CD4-positive, alpha-beta T cell treated with Interleukin-4 for 4 hours (primary cell): ENCODE data around the gene OR51A7.
"Not testable (repeated sequence)": the region's sequence is repeated elsewhere in the genome, so short reads cannot be mapped to it uniquely, and the experiment has no call there.

Experiments
- DNase-seq: peaks from one replicate; pipeline ENCODE4 v3.0.0-alpha.2; 2020

OR51A7 gene, protein sequence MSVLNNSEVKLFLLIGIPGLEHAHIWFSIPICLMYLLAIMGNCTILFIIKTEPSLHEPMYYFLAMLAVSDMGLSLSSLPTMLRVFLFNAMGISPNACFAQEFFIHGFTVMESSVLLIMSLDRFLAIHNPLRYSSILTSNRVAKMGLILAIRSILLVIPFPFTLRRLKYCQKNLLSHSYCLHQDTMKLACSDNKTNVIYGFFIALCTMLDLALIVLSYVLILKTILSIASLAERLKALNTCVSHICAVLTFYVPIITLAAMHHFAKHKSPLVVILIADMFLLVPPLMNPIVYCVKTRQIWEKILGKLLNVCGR

DNA sequence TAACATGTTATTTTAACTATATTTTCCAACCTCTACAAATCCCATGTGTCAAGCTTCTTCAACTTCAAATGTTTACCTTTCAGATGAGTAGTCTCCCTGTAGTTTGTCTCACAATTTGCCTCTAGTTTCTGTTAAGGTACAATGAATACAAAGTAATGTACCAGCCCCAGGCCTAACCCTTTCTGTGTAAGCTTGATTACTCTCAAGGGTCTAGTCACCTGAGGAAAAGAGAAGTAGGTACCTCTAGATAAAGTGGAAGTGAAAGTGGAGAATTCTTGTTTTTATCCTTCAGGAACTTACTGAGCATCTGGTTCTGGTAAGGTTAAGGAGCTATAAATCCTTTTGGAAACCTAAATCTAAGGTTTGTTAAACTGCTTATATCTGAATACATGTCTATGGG, at the start of gene OR51A7:
Gene OR51A7, plus strand, starts transcription at position 300 of the 400 bp plus-strand sequence. CDS start 3,587 bp downstream, outside the sequence.
- no peak for DNase-seq

DNA sequence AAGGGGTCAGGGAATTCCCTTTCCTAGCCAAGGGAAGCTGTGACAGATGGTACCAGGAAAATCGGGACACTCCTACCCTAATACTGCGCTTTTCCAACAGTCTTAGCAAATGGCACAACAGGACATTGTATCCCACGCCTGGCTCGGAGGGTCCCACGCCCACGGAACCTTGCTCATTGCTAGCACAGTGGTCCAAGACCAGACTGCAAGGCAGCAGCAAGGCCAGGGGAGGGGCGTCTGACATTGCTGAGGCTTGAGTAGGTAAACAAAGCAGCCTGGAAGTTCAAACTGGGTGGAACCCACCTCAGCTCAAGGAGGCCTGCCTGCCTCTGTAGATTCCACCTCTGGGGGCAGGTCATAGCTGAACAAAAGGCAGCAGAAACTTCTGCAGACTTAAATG, 49.3 kb upstream of the OR51A7 start:
- not testable (repeated sequence) for DNase-seq

DNA sequence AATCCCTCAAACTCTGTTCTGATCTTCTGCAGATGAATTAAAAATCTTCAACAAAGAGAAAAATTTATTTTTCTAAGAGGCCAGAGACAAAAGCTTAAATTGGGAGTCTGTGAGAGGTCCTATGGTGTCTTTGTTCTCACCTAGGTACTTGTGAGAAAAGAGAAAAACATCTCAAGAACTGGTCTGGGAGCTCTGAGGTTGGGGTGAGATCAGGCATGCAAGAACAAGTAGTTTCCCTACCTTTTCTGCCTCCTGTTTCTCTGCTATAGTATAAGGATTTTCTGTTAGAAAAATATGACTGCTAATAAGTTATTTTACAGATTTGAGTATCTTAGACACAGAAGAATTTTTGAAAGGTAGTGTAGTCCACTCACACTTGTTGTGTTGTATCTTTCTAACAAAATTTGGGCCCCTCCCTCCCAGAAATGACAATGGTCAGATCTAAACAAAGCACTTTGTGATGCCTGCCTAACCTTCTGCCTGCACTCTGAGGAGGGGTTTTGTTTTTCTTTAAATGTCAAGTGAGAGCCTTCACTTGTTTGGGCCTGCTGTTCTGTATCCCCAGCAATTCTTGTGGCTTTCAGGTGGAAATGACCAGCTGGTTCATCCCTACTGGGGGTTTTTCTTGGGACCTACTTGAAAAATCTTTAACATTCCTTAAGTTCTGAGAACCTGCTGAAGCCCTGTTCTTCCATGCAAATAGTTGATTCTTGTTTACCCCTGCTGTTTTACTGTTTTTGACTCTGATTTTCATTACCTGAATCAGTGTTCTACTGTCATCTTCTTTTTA, 40.9 kb upstream of the OR51A7 start:
- DNase-seq: no peak

DNA sequence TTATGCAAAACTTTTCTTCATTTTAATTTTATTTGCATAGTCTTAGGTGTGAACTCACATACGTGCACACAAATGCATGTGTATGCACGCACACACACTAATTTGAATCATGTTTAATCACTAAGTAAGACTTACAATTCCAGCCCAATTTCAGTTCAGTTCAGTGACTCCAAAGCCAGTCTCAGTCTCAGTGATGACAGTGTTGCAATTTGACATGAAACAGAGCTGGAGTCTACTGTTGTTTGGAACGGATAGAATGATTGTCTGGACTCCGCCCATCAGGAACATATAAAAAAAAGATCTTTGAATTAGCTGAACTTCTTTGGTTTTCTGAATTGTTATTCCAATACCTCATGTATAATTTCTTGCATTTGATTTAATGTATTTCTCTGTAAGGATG, 39.7 kb upstream of the OR51A7 start:
- no peak for DNase-seq

DNA sequence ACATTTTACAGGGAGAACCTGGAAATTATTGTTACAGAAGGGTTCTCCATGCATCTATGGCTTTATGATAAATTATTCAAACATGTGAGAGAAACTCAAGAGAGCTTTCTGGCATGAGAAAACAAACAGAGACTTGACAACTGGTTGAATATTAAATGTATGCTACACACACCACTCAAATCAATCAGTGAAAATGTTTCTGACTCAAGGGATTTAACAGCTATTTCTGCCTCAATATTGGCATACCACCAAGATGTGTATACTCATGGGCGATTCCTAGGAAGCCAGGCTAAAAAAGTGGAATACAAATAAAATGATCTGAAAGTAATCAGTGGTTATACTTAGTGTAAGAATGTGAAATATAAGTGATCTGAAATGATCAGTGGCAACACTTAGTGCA, 37.7 kb upstream of the OR51A7 start:
- no peak for DNase-seq

DNA sequence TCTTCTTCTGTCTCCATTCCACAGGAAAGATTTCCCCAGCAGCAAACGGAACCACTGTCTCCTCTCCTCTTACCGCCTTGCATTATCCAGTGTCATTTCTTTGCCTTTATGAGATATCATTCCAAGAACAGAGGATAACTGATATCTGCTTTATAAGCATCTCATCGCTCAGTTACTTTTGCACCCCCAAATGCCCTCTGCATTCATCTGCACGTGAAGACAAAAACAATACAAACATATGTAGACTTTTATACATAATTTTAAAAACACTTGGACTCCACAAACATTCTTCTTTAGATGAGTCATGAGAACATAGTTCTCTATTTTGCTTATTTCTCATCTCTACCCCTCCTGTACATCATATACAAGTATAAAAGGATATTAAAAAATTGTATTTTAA, 22.4 kb upstream of the OR51A7 start:
- DNase-seq: no peak

DNA sequence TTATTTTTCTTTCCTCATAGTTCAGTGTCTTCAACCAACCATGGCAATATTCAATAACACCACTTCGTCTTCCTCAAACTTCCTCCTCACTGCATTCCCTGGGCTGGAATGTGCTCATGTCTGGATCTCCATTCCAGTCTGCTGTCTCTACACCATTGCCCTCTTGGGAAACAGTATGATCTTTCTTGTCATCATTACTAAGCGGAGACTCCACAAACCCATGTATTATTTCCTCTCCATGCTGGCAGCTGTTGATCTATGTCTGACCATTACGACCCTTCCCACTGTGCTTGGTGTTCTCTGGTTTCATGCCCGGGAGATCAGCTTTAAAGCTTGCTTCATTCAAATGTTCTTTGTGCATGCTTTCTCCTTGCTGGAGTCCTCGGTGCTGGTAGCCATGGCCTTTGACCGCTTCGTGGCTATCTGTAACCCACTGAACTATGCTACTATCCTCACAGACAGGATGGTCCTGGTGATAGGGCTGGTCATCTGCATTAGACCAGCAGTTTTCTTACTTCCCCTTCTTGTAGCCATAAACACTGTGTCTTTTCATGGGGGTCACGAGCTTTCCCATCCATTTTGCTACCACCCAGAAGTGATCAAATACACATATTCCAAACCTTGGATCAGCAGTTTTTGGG, 21.6 kb upstream of the OR51A7 start, which contains the start of gene OR51T1:
Gene OR51T1, plus strand, starts transcription at position 41 of the 641 bp plus-strand sequence. Its CDS starts 0 bp downstream, at position 41.
- DNase-seq: no peak

DNA sequence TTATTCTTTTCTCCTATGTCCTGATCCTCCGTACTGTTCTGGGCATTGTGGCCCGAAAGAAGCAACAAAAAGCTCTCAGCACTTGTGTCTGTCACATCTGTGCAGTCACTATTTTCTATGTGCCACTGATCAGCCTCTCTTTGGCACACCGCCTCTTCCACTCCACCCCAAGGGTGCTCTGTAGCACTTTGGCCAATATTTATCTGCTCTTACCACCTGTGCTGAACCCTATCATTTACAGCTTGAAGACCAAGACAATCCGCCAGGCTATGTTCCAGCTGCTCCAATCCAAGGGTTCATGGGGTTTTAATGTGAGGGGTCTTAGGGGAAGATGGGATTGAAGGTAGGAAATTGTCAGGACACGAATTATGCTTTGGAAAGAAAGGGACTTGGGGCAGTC, 21.0 kb upstream of the OR51A7 start:
- DNase-seq: no peak

DNA sequence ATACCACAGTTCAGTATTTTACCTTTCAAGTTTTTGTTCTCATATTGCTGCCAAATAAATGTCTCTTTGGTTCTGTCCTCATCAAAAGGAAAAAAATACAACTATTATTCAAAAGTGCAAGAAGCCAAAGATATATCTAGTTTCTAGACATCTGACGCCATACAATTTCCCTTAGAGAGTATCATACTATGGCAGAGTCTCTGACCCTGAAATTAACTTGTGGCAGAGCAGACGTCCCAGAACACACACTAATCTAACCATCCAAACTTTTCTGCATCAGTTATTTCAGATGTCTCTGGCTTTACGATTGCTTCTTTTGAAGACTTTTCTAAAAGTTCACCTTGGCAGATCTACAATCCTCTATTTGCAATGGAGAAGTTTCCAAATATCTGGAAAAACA, 19.2 kb upstream of the OR51A7 start:
- DNase-seq: no peak

DNA sequence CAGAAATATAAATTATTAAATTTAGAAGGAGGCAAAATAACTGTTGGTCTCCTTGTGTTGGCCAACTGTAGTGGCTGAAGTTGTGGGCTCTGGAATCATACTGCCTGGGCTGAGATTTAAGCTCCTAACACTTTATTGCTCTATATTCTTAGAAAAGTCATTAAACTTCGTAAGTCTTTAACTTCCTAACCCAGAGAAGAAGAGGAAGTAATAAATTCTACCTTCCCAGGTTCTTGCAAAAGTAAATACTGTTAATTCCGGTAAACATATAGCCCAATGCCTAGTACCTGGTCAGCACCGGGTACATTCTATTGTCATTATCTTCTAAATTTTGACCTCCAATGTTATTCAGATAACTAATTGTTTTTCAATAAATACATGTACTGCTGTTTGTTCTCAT, 17.4 kb upstream of the OR51A7 start:
- no peak for DNase-seq

DNA sequence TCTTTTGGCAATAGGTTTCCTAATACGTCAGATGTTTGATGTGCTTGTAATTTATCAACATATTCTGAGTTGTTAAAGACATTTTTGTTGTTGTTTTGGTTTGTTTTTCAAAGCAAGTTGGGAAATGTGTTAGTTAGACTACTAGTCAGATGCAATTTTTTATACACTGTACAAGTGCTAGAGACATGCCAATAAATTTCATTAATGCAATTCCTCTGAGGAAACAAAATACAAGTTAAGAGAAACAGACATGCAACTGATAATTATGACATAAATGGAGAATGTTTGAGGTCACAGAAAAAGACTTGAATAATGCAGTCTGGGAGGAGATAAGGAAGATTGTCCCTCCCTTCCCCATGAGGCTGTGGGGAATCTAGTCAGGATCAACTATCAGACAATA, 16.0 kb upstream of the OR51A7 start:
- DNase-seq: no peak

DNA sequence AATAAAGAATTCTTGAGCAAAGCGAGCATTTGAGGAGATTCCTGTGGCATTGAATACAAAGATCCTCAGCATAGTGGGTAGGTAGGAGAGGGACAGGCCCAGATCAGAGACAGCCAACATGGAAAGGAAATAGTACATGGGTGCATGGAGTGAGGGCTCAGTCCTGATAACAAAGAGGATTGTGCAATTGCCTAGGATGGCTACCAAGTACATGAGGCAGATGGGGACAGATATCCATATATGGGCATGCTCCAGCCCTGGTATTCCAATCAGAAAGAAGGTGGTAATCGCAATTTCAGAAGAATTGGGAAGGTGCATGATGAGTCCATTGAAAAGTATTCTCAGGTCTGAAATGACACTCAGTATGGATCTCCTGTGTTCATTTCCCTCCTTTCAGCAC, 13.3 kb upstream of the OR51A7 start:
- no peak for DNase-seq

DNA sequence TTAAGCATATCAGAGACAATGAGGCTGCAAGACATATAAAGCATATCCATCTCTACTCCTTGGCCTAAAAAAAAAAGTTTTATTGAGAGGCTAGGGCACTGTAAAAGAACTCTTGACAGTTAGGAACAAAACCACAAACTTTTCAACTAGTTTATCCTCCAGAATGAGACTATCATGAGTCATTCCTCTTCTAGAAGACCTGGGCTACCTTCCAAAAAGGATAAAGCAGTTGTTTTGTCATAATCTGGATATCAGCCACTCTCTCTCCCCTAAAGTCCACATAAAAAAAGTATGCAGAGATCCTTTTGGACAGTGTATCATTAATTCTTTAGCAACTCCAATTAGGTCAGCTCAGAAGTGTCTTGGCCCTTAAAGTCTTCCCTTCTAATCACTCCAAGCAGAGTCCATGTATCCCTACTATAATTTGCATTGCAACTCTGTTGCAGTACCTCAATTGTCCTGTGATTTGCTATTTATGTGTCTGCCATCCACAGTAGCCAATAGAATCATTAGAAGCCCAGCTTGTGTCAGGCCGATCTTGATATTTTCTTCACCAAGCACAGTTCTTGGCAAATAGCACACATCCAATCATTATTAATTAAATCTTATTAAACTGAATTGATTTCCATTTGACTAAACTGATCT, 11.5 kb upstream of the OR51A7 start:
- DNase-seq: no peak

DNA sequence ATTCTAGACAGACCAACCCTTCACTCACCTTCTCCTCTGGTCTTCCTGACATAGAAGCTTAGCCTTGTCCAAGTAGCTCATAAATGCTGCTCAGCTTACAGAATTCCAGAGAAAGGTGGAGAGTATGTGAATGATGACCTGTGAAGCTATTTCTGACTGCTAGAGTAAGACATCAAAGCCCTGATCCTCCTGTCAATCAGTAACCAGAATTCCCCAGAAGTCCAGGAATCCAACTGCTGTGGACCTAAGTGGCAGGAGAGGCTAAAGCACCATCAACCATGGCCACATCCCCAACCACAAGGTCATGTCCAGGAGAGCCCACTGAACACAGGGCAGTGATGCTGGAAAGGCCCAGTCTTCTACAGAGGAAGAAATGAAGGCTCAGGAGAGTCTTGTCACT, 13.0 kb downstream of the OR51A7 start:
- DNase-seq: no peak

DNA sequence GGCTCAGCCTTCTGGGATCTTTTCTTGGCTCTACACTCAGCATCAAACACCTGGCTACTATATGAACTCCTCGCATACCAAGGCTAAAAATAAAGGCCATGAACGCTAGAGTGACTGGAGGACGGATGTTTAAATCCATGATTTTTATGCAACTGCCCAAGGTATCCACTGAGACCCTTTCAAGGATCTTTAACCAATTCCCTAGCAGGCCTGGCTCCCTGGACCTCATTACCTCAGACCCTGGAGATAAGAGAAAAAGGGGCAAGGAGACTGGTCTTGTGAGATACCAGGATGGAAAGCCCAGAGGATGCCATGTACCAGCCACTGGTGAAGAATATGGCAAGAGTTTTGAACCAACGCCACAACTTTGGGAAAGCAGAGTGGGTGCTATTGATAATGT, 15.7 kb downstream of the OR51A7 start, which contains the start of gene OR51G2:
Gene OR51G2, minus strand, starts transcription at position 101 of the 400 bp plus-strand sequence. CDS start 3,687 bp downstream, outside the sequence.
- no peak for DNase-seq

DNA sequence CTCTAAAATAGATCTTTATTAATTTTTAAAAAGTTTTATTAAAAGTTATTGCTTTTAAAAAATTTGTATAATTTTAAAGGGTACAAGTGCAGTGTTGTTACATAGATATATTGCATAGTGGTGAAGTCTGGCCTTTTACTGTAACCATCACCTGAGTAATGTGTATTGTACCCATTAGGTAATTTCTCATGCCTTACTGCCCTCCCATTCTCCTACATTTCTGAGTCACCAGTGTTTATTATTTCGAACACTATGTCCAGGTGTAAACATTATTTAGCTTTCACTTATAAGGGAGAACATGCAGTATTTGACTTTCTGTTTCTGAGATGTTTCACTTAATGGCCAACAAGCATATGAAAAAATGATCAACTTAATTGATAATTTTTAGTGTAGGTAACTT, 18.2 kb downstream of the OR51A7 start:
- no peak for DNase-seq

DNA sequence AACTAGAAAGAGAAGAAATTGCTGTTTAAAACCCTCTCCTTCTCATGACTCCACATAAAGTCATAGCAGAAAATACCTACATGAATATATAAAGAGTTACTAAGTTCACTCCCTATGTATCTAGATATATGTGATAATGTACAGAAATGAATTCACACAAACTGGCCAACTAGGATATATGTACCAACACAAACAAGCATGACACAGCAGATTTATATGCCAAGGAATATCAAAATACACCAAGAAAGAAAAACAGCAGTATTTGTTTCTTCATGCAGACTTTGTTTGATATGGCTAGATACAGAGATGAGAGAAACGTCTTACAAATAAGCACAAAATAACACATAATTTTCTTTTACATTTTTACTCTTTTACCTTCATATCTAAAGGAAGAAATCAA, 18.7 kb downstream of the OR51A7 start:
- DNase-seq: no peak

DNA sequence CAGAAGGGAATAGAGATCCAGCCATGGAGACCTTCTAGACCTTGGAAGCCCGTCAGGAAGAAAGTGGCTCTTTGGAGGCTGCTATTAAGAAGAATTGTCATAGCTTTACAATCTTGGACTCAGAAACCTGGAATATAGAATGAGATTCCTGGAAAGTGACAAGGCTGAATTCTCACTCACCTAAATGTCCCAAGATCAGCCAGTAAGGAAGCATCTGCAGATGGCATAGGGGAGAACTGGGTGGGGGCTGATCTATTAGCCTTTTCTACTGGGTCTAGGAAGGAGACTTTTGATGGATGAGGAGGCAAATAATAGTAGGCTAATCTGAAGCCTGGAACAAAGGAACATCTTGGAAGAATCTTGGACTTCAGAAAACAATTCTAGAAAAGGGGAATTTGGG, 20.7 kb downstream of the OR51A7 start, which contains the start of gene OR51G1:
Gene OR51G1, minus strand, starts transcription at position 101 of the 400 bp plus-strand sequence. Its CDS starts 0 bp downstream, at position 101.
- DNase-seq: no peak

DNA sequence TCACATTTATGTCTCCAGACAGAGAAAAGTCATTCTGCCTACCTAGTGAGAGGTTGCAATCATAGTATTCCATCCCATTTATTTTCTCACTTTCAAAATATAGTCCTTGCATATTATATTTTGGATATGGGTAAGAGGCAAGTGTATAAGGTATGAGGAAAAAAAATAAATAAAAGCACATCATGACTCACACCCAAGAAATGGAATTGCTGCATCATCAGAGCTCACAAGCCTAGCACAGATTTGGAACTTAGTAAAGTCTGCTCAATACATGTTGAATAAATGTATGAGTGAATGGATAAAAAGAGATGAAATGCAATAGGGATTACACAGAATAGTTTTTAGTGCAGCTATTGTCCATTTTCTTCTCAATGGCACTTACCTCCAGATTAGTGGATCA, 23.0 kb downstream of the OR51A7 start:
- DNase-seq: no peak

DNA sequence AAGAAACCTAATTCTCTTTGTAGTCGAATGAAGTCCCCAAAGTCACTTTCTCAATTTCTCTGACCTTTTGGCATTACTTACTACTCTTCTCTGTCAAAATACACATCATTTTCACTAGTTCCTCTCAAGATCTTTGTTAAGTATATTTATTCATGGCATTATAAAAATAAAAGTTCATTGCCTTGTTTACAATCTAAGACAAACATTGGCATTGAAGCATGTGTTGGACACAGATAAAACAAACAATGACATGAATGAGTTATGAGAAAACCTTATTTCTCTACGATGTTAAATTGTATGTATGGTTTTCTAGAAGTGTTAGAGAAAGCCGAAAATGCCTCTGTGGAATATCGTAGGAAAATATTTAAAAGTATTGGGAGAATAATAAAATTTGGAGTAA, 29.2 kb downstream of the OR51A7 start:
- no peak for DNase-seq

DNA sequence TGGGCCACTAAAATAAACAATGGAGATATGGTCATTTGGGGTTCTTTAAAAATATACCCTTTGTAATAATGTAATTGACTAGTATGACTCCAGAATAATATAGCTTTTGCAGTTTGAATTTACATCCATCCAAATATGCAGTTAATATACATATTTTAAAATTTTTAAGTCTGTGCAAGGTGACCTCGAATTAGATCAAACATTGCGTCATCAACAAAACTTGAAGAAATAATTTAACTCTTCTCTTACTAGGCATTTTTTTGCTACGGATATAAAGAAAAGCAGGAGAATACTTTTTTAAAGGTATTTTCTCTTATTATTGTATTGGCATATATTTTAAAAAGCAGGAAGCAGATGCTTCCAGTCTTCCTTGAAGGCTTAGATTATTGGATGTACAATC, 33.2 kb downstream of the OR51A7 start:
- DNase-seq: no peak

DNA sequence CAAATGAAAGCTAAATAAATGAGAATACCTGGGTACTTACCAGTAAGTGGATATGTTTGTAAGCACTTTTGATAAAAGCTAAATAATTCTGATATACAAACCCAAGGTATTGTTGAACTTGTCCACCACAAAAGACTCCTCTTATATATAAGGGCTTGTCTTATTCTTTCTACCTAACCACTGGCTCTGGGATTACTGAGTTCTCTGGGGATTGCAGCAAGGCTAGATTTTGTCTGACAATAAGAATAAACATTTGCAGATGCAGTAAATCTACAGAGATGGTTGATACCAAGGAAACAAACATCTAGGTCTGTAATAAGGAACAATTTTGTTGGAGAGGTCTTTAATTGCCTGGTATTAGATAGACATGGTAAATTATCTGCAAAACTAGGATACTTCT, 43.9 kb downstream of the OR51A7 start, which contains the start of gene OR51A4:
Gene OR51A4, minus strand, starts transcription at position 101 of the 400 bp plus-strand sequence. CDS start 505 bp downstream, outside the sequence.
- DNase-seq: no peak

DNA sequence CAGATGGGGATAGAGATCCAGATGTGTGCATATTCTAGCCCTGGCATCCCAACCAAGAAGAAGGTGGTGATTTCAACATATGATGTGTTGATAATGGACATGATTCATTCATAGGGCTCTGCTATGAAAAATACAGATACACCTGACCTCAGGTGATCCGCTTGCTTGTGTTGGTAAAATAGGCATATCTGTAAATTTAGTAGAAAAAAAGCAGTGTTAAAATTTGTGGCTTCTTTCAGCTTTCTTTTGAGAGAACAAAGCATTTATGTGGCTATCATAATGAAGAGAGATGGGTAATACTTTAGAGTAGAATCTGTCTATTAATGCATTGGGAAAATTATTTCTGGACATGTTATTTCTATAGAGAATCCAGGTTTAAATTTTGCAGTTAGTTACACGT, 52.0 kb downstream of the OR51A7 start, which contains the start of gene OR51A2:
Gene OR51A2, minus strand, starts transcription at position 101 of the 400 bp plus-strand sequence. Its CDS starts 0 bp downstream, at position 101.
- DNase-seq: not testable (repeated sequence)
